Stimulated activated CD8-positive, alpha-beta memory T cell treated with anti-CD3 and anti-CD28 coated beads, Interleukin-15, amount 100 ng/mL, for 24 hours (primary cell): Measurements from ENCODE around the gene IZUMO4.

Experiments
- DNase-seq: peaks from one replicate; pipeline ENCODE4 v3.0.0-alpha.2; 2020; ENCODE audit warnings: low read depth

The IZUMO4 gene

DNA sequence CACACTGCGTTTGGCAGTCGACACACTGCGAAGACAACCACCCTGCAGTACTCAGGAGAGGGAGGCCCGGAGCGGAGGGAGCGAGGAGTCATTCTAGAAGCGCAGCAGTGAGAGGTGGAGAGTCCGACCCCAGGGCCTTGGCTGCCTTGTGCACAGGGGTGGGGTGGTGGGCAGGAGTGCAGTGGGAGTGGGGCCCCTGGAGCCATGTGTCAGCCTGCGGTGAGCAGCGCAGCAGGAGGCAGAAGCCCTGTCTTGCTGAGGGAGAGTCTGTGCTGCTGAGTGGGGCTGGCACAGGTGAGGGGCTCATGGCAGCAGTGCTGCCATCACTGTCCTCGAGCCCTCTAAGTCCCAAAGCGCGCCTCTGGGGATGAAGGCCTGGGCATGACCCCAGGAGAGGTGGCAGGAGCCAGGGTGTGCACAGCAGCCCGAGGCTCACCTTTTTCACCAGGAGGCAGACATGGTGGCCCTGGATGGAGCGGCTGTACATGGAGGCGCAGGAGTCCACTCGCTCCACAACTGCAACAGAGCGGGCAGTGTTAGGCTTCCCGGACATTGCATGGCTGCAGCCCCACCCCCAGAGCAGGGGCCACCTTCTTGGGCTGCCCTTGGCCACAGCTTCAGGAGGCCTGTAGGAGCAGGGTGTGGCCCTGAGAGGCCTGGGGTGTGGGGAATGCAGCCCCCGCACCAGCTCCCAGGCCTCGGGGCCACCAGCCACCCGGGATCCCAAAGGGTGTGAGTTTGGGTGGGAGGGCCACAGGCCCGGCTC, 11.7 kb downstream of the IZUMO4 start:
- DNase-seq = no peak

GRCh38 chr19:2109046-2109864, 12.5 kb downstream of the IZUMO4 start:
- DNase-seq = no peak

DNA sequence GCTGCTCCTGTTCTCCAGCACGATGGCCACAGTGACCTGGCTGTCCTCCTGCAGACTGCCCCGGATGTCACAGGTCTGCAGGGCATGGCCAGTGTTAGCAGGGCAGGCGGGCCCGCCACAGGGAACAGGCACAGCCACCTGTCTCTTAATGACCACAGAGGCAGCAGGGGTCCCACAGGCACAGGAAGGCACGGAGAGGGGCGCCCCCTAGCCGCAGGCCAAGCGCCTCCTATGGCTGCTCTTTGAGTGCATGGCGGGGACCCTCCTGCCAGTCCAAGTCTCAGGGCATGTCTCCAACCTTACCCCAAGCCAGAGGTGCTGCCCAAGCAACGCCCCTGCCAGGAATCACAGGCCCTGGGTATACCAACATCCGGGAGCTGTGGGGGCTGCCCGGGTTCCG, 14.1 kb downstream of the IZUMO4 start:
- DNase-seq = no peak

DNA sequence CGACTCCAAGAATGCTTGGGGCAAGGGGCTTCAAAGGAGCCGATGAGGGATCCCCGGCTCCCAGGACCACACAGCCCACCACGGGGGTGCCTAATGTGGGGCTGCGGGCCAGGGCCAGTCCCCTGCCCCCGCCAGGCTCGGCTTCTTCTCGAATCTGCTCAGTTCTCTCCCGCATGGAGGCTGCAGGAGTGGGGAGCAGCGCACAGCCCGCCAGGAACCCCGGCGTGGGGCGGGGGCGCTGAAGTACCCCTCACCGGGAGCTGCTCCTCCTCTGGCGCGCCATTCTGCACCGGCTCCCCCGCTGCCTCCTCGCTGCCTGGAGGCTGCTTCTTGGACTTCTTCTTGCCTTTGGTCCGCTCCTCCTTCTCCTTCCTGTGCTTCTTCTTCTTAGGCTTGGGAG, 14.7 kb downstream of the IZUMO4 start:
- no peak for DNase-seq

DNA sequence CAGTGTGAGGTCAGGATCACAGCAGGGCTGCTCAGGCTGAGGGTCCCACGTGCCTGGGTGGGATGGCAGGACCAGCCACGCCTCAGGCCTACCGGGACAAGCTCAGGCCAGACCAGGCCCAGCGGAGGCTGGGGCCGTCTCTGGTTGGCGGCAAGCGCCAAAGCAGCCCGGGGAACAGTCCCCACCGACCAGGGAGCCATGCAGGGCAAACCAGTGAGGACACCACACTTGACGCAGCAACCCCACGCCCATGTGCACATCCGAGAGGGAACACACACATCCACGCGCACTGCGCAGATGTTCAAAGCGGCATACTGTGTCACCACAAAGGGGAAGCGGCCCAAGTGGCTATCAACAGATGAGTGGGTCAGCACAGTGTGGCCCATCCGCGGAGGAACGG, 15.2 kb downstream of the IZUMO4 start:
- no peak for DNase-seq

DNA sequence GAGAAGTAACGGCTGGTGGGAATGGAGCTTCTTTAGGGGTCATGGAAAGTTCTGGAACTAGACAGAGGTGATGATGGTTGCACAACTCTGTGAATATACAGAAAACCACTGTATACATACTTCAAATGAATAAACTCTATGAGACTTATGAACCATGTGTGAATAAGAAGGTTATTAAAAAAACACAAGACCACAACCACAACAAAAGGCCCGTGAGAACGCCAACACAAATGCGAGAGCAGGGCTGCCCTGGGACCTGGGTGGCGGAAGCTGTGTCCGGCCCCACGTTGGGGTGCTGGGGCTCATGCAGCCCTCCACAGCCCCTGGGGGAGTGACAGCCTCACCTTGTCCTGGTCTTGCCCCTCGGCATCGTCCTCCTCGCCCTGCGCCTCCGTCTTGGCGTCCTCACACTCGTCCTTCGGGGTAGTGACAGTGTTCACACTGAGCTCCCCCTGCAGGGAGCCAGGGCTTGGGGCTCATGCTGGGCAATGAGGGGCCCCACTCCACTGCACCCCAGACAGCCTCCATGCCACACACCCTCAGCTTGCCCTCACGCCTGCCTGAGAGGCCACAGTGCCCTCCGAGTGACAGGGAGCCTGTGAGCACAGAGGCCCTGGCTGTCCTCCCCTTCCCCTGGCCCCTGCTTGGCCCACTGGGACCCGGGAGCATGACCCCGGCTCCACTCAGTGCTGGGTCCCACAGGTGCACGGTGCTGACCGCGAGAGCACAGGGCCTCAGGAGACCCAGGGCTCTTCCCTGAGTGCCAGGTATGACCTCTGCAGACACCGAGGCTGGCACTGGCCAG, 16.0 kb downstream of the IZUMO4 start:
- no peak for DNase-seq

GRCh38 chr19:2113439-2114211, 16.9 kb downstream of the IZUMO4 start:
- no peak for DNase-seq

DNA sequence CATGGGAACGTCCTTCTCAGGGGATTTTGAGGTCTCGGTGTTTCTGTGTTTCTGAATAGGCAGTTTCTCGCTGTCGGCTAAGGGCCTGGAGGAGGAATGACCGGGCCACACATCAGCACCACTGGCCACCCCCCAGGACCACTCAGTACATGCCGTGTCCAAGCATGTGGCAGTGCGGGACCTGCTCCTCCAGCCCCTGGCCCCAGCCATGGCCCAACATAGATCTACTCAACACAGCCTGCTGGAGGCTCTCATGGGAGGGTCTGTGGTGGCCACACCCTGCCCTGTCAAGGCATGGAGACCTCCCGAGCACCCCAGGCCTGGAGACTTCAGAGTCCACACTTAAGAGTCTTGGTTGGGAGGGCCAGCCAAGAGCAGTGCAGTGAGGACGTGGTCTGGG, 17.5 kb downstream of the IZUMO4 start:
- no peak for DNase-seq

DNA sequence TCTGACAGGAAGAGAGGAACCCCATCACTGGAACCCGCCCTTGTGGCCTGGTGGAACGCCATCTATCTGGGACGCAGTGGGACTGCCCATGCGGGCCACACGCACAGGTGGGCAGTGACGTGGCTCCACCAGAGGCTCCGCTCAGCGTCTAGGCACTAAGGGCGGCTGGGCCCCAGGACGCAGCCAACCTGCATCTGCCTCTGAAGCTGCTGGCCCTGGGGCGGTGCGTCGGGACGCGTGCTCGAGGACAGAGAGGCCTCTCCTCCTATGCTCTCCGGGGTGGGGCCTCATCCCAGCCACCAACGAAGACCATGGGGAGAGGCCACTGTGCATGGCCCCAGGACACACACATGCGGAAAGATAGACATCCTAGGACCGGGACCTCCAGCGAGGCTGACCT, 18.1 kb downstream of the IZUMO4 start:
- DNase-seq = no peak

DNA sequence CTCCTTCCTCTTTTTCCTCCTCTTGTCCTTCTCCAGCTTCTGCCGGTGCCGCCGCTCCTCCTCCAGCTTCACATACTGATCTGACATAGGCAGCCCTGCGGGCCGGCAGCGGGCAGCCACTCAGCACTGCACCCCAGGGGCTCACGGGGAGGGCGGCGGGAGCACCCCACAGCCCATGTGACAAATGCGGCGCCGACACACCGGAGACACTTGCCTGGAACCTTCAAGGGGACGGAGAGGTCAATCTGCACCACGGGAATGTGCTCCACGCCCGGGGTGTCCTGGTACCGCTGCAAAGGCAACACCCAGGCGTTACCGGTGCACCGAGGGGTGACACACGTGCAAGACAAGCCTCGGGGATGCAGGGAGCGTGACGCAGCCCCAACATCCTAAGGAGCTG, 18.6 kb downstream of the IZUMO4 start:
- no peak for DNase-seq

- DNase-seq = no peak
Measured at GRCh38 chr19:2115911-2116426, 19.3 kb downstream of the IZUMO4 start.

GRCh38 chr19:2116507-2116906, 19.8 kb downstream of the IZUMO4 start:
- DNase-seq = no peak

GRCh38 chr19:2117215-2117960, 20.7 kb downstream of the IZUMO4 start:
- DNase-seq = no peak

DNA sequence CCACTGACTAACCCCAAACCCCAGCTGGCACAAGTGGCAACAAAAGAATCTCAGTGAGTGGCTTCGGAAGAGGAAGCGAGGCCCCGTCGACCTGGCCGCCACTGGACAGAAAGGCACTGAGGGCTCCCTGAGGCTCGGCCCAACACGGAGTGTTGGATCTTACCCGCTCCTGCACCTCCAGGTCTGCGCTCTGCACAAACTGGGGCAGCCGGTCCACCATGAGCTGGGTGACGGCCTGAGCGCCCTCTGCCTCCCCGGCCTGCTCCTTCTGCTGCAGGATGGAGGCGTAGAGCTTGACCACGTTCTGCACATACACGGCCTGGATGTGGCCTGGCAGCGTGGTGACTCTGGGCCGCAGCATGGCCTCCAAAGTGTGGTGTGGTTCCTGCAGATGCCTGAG, 21.7 kb downstream of the IZUMO4 start:
- no peak for DNase-seq

- DNase-seq = no peak
Measured at GRCh38 chr19:2119921-2120785, 23.4 kb downstream of the IZUMO4 start.

GRCh38 chr19:2120821-2121220, 24.1 kb downstream of the IZUMO4 start:
- no peak for DNase-seq

GRCh38 chr19:2121416-2122051, 24.8 kb downstream of the IZUMO4 start:
- no peak for DNase-seq

DNA sequence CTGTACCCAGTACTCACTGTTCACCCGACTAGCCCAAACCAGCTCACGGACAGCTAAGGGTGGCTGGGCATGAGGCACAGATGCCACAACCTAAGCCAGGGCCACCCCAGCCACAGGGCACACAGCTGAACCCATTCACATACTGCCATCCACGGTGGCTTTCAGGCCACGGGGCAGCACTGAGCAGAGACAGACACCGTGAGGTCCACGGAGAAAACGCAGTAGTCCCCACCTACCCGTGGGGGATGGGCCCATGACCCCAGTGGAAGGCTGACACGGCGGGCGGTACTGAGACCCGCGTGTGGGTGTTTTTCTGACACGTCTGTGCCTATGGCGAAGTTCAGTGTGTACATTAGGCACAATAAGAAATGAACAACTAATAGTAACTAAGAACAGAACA, 25.5 kb downstream of the IZUMO4 start:
- no peak for DNase-seq

DNA sequence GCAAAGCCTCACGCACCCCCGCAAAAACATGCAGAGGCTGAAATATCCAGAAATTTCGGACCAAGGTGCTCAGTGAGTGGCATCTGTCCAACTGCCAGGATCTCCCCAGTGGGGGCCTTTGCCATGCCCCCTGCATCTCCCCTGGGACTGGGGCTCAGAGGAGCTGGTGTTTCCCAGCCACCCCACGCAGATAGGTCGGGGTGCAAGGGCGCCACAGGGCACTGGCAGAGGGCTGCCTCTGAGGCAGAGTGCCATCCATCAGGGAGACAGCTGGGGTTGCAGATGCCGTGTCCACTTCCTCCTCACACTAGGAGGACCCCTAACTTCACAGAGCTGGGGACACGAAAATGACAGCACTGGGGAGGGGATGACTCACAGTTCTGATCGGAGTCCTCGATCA, 26.3 kb downstream of the IZUMO4 start:
- no peak for DNase-seq
